Upper lobe of left lung (tissue), 4 donors: Measurements from ENCODE around the gene ZC3H18.

Source experiments
- POLR2A ChIP-seq, 4 donors: fragments of 450-650 bp; IDR thresholded peaks; one replicate each; pipeline ENCODE4 v1.5.1; 2016 to 2017; ENCODE audit warnings: antibody characterized with exemption in 4 of 4, mild to moderate bottlenecking in 2 of 4
- POLR2AphosphoS5 ChIP-seq, 2 donors: sonication (generic); formaldehyde crosslinking; IDR thresholded peaks; one replicate each; pipeline ENCODE4 v1.5.1; 2017; ENCODE audit warnings: antibody characterized with exemption in 2 of 2
- TF ChIP-seq, protein P1 (sequence below), 6 experiments: fragments of 450-650 bp in 4 of 6; fragments of 200-600 bp in 2 of 6; sonication (generic) in 2 of 6; IDR thresholded peaks; one replicate each; pipeline ENCODE4 v1.5.1; 2016 to 2019; ENCODE audit warnings: antibody characterized with exemption in 6 of 6

DNA sequence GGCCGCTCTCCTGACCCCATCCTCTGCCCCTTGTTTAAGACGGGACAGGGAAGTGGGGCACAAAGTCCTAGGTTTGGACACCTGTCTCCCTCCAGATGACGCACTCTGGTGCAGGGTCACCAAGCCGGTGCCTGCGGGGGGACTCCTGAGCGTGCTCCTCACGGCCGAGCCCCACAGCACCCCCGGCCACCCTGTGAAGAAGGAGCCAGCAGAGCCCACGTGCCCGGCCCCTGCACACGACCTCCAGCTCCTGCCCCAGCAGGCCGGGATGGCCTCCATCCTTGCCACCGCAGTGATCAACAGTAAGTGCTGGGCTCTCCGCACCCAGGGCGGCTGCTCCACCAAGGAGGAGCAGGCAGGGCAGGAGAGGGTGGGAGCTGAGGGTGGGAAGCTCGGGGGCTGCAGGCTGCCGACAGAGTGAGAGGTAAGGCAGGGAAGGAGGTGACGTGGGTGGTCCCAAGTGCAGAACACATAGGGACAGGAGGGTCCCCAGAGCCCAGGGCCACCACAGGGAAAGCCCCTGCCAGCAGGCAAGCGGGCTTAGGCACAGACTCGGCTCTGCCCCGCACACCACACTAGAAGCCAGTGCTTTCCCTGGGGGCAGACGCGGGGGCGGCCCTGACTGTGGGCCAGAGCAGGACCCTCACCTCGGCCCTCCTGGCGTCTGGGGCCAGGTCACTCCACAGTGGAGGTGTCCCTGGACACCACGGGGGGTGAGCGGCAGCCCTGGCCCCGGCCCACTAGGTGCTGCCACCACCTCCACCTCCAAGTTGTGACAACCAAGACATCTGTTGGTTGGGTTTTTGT is 42.1 kb upstream of the ZC3H18 start:
- TF ChIP-seq, protein P1, sequence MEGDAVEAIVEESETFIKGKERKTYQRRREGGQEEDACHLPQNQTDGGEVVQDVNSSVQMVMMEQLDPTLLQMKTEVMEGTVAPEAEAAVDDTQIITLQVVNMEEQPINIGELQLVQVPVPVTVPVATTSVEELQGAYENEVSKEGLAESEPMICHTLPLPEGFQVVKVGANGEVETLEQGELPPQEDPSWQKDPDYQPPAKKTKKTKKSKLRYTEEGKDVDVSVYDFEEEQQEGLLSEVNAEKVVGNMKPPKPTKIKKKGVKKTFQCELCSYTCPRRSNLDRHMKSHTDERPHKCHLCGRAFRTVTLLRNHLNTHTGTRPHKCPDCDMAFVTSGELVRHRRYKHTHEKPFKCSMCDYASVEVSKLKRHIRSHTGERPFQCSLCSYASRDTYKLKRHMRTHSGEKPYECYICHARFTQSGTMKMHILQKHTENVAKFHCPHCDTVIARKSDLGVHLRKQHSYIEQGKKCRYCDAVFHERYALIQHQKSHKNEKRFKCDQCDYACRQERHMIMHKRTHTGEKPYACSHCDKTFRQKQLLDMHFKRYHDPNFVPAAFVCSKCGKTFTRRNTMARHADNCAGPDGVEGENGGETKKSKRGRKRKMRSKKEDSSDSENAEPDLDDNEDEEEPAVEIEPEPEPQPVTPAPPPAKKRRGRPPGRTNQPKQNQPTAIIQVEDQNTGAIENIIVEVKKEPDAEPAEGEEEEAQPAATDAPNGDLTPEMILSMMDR (IDR thresholded peaks at IDR 0.05): no peak
- TF ChIP-seq POLR2A (IDR thresholded peaks at IDR 0.05) (no peak), POLR2AphosphoS5 (IDR thresholded peaks at IDR 0.05) (no peak)
